ENCODE measurements around the gene MMP11. TPM values are rescaled to one million over a fixed set of nuclear protein-coding genes. Genes with fewer than 3 reads are reported as not detected.

MMP11 gene
- total RNA-seq, 2 donors from 2014 or later, result 0.50 TPM; not detected in 1

GRCh38 chr22:23828800-23829680 lies 56.4 kb downstream of the MMP11 start:
- Mint-ChIP-seq H3K9me3 (no peaks in the 10 kb centered on the region), H3K27me3 (no peaks in the 10 kb centered on the region), H3K27ac (peak overlapping the region in 1 of 2 donors; percentile 15), H3K4me3 (no peak overlapping the region), H3K36me3 (no peaks in the 10 kb centered on the region), H3K4me1 (ENCODE audit: low read depth in 2 of 2) (peaks cover 5 to 7% of the 10 kb centered on the region in 2 donors)
- ATAC-seq (no peak), DNase-seq (ENCODE audit: low spot score) (no peak)

- no peaks in the 10 kb centered on the region for H3K9me3 Mint-ChIP-seq
- no peak overlapping the region for H3K27ac Mint-ChIP-seq
- DNase-seq (ENCODE audit: low spot score) (no peak), ATAC-seq (no peak)
- H3K4me1 Mint-ChIP-seq (ENCODE audit: low read depth in 2 of 2), result peaks cover 5 to 7% of the 10 kb centered on the region in 2 donors
- H3K27me3 Mint-ChIP-seq, result no peaks in the 10 kb centered on the region
- H3K4me3 Mint-ChIP-seq, result no peak overlapping the region
- H3K36me3 Mint-ChIP-seq, result no peaks in the 10 kb centered on the region
These were observed 57.3 kb downstream of the MMP11 start for GRCh38 chr22:23829845-23830372.

- ATAC-seq (no peak), DNase-seq (ENCODE audit: low spot score) (no peak)
- no peak overlapping the region for H3K4me3 Mint-ChIP-seq
- no peaks in the 10 kb centered on the region for H3K9me3 Mint-ChIP-seq
- no peak overlapping the region for H3K27ac Mint-ChIP-seq
- H3K4me1 Mint-ChIP-seq (ENCODE audit: low read depth in 2 of 2), result peaks cover 5 to 10% of the 10 kb centered on the region in 2 donors
- H3K27me3 Mint-ChIP-seq, result no peaks in the 10 kb centered on the region
- H3K36me3 Mint-ChIP-seq, result no peaks in the 10 kb centered on the region
These were observed 58.6 kb downstream of the MMP11 start for GRCh38 chr22:23831261-23831660.

- Mint-ChIP-seq H3K4me1 (ENCODE audit: low read depth in 2 of 2) (peaks cover 5 to 13% of the 10 kb centered on the region in 2 donors), H3K27ac (no peak overlapping the region), H3K9me3 (no peaks in the 10 kb centered on the region), H3K4me3 (no peak overlapping the region), H3K27me3 (no peaks in the 10 kb centered on the region), H3K36me3 (no peaks in the 10 kb centered on the region)
- DNase-seq (ENCODE audit: low spot score) (no peak), ATAC-seq (no peak)
These were observed 59.1 kb downstream of the MMP11 start for GRCh38 chr22:23831781-23832180.

- no peak for DNase-seq (ENCODE audit: low spot score)
- Mint-ChIP-seq H3K36me3 (no peaks in the 10 kb centered on the region), H3K4me3 (no peak overlapping the region), H3K4me1 (ENCODE audit: low read depth in 2 of 2) (peaks cover 5 to 16% of the 10 kb centered on the region in 2 donors), H3K9me3 (no peaks in the 10 kb centered on the region), H3K27ac (no peak overlapping the region), H3K27me3 (no peaks in the 10 kb centered on the region)
- no peak for ATAC-seq
These were observed 59.8 kb downstream of the MMP11 start for GRCh38 chr22:23832226-23833016.

- no peaks in the 10 kb centered on the region for H3K27me3 Mint-ChIP-seq
- H3K36me3 Mint-ChIP-seq, result no peaks in the 10 kb centered on the region
- H3K9me3 Mint-ChIP-seq, result no peaks in the 10 kb centered on the region
- peaks cover 9 to 20% of the 10 kb centered on the region in 2 donors for H3K4me1 Mint-ChIP-seq (ENCODE audit: low read depth in 2 of 2)
- H3K27ac Mint-ChIP-seq, result no peak overlapping the region
- DNase-seq (ENCODE audit: low spot score) (no peak), ATAC-seq (no peak)
- H3K4me3 Mint-ChIP-seq, result no peak overlapping the region
These were observed 60.5 kb downstream of the MMP11 start for GRCh38 chr22:23833017-23833751.

Other genes starting within 250 kb of the MMP11 start
- not detected for gene IGLL1, start 192.6 kb upstream of the MMP11 start, total RNA-seq
- gene DRICH1, start 140.5 kb upstream of the MMP11 start, total RNA-seq, result 1 to 10 TPM; 1.5 to 2.0 TPM
- 10 to 100 TPM in 1 of 2 donors, 1 to 10 TPM in 1; 6.5 to 10.2 TPM for gene RGL4, start 81.8 kb upstream of the MMP11 start, total RNA-seq
- gene ZNF70, start 21.7 kb upstream of the MMP11 start, total RNA-seq, result 1 to 10 TPM; 5.9 to 8.8 TPM
- under 1 TPM in 1 of 2 donors, not detected in 1; 0.52 TPM for gene VPREB3, start 18.4 kb upstream of the MMP11 start, total RNA-seq
- under 1 TPM; 0.83 to 0.86 TPM for gene C22orf15, start 9.9 kb upstream of the MMP11 start, total RNA-seq
- gene CHCHD10, start 4.9 kb upstream of the MMP11 start, total RNA-seq, result 100 to 1,000 TPM in 1 of 2 donors, 10 to 100 TPM in 1; 50.7 to 135 TPM
- 100 to 1,000 TPM in 1 of 2 donors, 10 to 100 TPM in 1; 70.5 to 105 TPM for gene SMARCB1, start 14.1 kb downstream of the MMP11 start, total RNA-seq
- 10 to 100 TPM in 1 of 2 donors, 1 to 10 TPM in 1; 4.7 to 14.3 TPM for gene DERL3, start 66.2 kb downstream of the MMP11 start, total RNA-seq
- gene SLC2A11, start 85.0 kb downstream of the MMP11 start, total RNA-seq, result 10 to 100 TPM in 1 of 2 donors, 1 to 10 TPM in 1; 6.8 to 12.5 TPM
- gene MIF, start 121.5 kb downstream of the MMP11 start, total RNA-seq, result 100 to 1,000 TPM; 495 to 579 TPM
- not detected for gene GSTT2B, start 188.3 kb downstream of the MMP11 start, total RNA-seq
- 1 to 10 TPM in 1 of 2 donors, not detected in 1; 8.0 TPM for gene DDTL, start 194.0 kb downstream of the MMP11 start, total RNA-seq
- gene DDT, start 201.6 kb downstream of the MMP11 start, total RNA-seq, result 100 to 1,000 TPM in 1 of 2 donors, 10 to 100 TPM in 1; 97.4 to 127 TPM
- gene GSTT2, start 207.3 kb downstream of the MMP11 start, total RNA-seq, result under 1 TPM in 1 of 2 donors, not detected in 1; 0.47 TPM
- not detected for gene GSTT4, start 232.6 kb downstream of the MMP11 start, total RNA-seq
- gene CABIN1, start 238.5 kb downstream of the MMP11 start, total RNA-seq, result 100 to 1,000 TPM in 1 of 2 donors, 10 to 100 TPM in 1; 98.3 to 132 TPM

Measured in natural killer cell treated with Interleukin-12 subunit alpha and Interleukin-12 subunit beta and Interleukin-15 and Interleukin-18, amount 100 ng/mL, for 72 hours (primary cell).